Measurements from ENCODE around the gene AMELX.

GRCh38 chrX:11265352-11265751, 27.9 kb upstream of the AMELX start:
- TF ChIP-seq EZH2 (IDR thresholded peaks at IDR 0.05; ENCODE audit: low read length, missing control alignments) (no peak), CTCF (conservative IDR thresholded peaks at IDR 0.05 in 1 of 2, IDR thresholded peaks at IDR 0.05 in 1 of 2; ENCODE audit: low read depth in 1 of 2, low read length in 2 of 2) (no peak)
